ENCODE results near the gene EPGN. TPM values are rescaled to one million over a fixed set of nuclear protein-coding genes. Genes with fewer than 3 reads are reported as not detected.

Gene EPGN
- total RNA-seq, 3 donors from 2014 or later = 0.33 to 2.0 TPM; not detected in 1

GRCh38 chr4:74304095-74304625 is 4.1 kb upstream of the EPGN start:
- intact Hi-C loops (cut with DNase I; ENCODE audit: low total_unique reads) = no loop called here
- no peak overlapping the region for H3K4me3 ChIP-seq
- no peaks in the 10 kb centered on the region for H3K4me1 ChIP-seq
- H3K27ac ChIP-seq = no peak overlapping the region
- no peak for TF ChIP-seq POLR2AphosphoS5 (IDR thresholded peaks at IDR 0.05)
- TF ChIP-seq CTCF (IDR thresholded peaks at IDR 0.05) = no peak
- no peaks in the 10 kb centered on the region for H3K27me3 ChIP-seq
- no peaks in the 10 kb centered on the region for H3K36me3 ChIP-seq
- no peaks in the 10 kb centered on the region for H3K9me3 ChIP-seq
- no peak for DNase-seq (ENCODE audit: low spot score in 2 of 2)

DNA sequence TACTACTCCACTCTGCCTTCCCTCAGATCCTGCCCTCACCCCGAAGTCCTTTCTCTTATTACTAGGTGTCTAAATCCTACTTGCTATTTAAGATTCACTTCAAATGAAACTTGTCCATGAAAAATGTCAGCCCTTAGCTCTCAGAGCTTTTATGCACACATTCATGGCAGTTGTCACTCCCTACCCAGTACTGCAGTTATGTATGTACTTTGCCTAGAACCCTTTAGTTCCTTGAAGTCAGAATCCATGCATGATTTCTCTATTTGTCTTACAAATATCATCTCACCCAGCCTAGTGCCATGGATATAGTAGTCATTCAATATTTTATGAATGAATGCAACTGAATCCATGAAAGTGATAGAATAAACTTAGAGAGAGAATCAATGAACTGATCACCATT is 3.3 kb upstream of the EPGN start:
- TF ChIP-seq CTCF (IDR thresholded peaks at IDR 0.05) (no peak), POLR2AphosphoS5 (IDR thresholded peaks at IDR 0.05) (no peak), POLR2A (IDR thresholded peaks at IDR 0.05) (no peak)
- no peaks in the 10 kb centered on the region for H3K9me3 ChIP-seq
- no peak overlapping the region for H3K27ac ChIP-seq
- H3K4me3 ChIP-seq = no peak overlapping the region
- intact Hi-C loops (cut with DNase I; ENCODE audit: low total_unique reads) = no loop called here
- DNase-seq (ENCODE audit: low spot score in 2 of 2) = no peak
- H3K27me3 ChIP-seq = no peaks in the 10 kb centered on the region
- H3K4me1 ChIP-seq = no peaks in the 10 kb centered on the region
- no peaks in the 10 kb centered on the region for H3K36me3 ChIP-seq

GRCh38 chr4:74307170-74307569 is 1.1 kb upstream of the EPGN start:
- no peak overlapping the region for H3K4me3 ChIP-seq
- H3K4me1 ChIP-seq = no peaks in the 10 kb centered on the region
- intact Hi-C loops (cut with DNase I; ENCODE audit: low total_unique reads) = no loop called here
- no peak overlapping the region for H3K27ac ChIP-seq
- no peaks in the 10 kb centered on the region for H3K9me3 ChIP-seq
- no peaks in the 10 kb centered on the region for H3K27me3 ChIP-seq
- DNase-seq (ENCODE audit: low spot score in 2 of 2) = no peak
- TF ChIP-seq CTCF (IDR thresholded peaks at IDR 0.05) (no peak), POLR2AphosphoS5 (IDR thresholded peaks at IDR 0.05) (no peak), POLR2A (IDR thresholded peaks at IDR 0.05) (no peak)
- no peaks in the 10 kb centered on the region for H3K36me3 ChIP-seq

DNA sequence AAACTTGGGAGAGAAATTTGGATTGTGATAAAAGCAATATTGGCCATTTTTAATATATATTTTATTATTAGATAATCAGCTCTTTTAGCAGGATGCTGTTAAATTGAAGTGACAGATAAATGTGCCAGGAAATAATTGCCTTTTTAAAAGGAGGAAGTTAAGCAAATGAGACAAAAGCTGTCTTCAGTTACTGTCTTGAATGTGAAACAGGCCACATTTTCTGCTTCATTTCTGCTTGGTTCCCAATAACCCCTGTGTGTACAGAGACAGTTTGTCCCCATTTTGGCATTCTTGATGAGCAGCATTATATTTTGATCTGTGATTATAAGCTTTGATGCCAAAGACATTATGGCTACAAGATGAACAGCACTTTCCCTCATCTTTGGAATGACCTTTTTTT is 953 bp downstream of the EPGN start:
- no peak overlapping the region for H3K27ac ChIP-seq
- DNase-seq (ENCODE audit: low spot score in 2 of 2) = no peak
- intact Hi-C loops (cut with DNase I; ENCODE audit: low total_unique reads) = no loop called here
- H3K4me1 ChIP-seq = no peaks in the 10 kb centered on the region
- H3K27me3 ChIP-seq = no peaks in the 10 kb centered on the region
- TF ChIP-seq POLR2A (IDR thresholded peaks at IDR 0.05) = no peak
- no peak for TF ChIP-seq CTCF (IDR thresholded peaks at IDR 0.05)
- no peak for TF ChIP-seq POLR2AphosphoS5 (IDR thresholded peaks at IDR 0.05)
- H3K9me3 ChIP-seq = no peaks in the 10 kb centered on the region
- no peak overlapping the region for H3K4me3 ChIP-seq
- no peaks in the 10 kb centered on the region for H3K36me3 ChIP-seq

GRCh38 chr4:74311696-74312313 is 3.5 kb downstream of the EPGN start:
- no peaks in the 10 kb centered on the region for H3K9me3 ChIP-seq
- DNase-seq (ENCODE audit: low spot score in 2 of 2) = no peak
- no peaks in the 10 kb centered on the region for H3K36me3 ChIP-seq
- intact Hi-C loops (cut with DNase I; ENCODE audit: low total_unique reads) = no loop called here
- no peak overlapping the region for H3K27ac ChIP-seq
- no peaks in the 10 kb centered on the region for H3K4me1 ChIP-seq
- TF ChIP-seq POLR2A (IDR thresholded peaks at IDR 0.05) (no peak), CTCF (IDR thresholded peaks at IDR 0.05) (peak in 2 of 3 donors; percentile 39 to 42)
- H3K27me3 ChIP-seq = no peaks in the 10 kb centered on the region
- H3K4me3 ChIP-seq = no peak overlapping the region

All from breast epithelium (tissue), 4 donors.